GM20000 (cell line): ENCODE measurements around the gene KSR2.

Source experiments
- DNase-seq: peaks from one replicate; pipeline ENCODE4 v3.0.0; 2012; ENCODE audit warnings: low spot score
- CTCF ChIP-seq: IDR thresholded peaks from 2 replicates; pipeline ENCODE4 v1.5.1; 2012; ENCODE audit warnings: mild to moderate bottlenecking, control low read depth; ENCODE audit errors: extremely low read depth, missing control alignments

KSR2 gene

DNA sequence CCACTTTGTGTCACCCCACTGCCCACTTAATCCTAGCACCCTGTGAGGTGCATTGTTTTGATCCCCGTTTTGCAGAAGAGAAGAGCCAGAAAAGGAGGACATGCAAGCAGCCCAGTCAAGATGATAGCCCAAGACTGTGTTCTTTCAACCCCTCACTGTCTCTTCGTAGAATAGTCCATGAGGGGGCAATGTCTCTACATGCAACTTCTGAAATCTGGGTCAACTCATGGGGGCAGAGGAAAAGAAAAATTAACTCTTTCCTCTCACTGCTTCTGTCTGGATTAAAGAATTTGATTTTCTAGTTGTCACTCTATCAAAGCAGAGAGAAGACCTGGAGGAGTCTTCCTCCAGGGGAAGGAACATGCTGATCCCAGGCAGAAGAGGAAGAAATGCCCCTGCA, 377.8 kb downstream of the KSR2 start:
- no peak for TF ChIP-seq CTCF

GRCh38 chr12:117590386-117590785, 378.4 kb downstream of the KSR2 start:
- no peak for DNase-seq
- no peak for TF ChIP-seq CTCF

More for the DNA sequence above, 377.8 kb downstream of the KSR2 start:
- no peak for DNase-seq

GRCh38 chr12:117589021-117589420, 379.8 kb downstream of the KSR2 start:
- no peak for DNase-seq
- TF ChIP-seq CTCF, result no peak

- TF ChIP-seq CTCF, result peak; percentile 81
- peak; percentile 71 for DNase-seq
These were observed 381.0 kb downstream of the KSR2 start for GRCh38 chr12:117587631-117588287.

GRCh38 chr12:117583677-117584225, 385.0 kb downstream of the KSR2 start:
- no peak for TF ChIP-seq CTCF
- no peak for DNase-seq

DNA sequence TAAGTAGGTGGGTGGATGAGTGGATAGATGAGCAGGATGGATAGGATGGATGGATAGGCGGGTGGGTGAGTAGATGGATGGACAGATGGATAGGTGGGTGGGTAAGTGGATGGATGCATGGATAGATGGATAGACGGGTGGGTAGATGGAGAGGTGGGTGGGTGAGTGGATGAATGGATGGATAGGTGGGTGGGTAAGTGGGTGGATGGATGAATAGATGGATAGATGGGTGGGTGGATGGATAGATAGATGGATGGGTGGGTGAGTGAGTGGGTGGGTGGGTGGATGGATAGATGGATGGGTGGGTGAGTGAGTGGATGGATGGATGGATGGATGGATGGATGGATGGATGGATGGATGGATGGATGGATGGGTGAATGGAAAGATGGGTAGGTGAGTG, 385.7 kb downstream of the KSR2 start:
- DNase-seq, result no peak

More for the DNA sequence above, 385.7 kb downstream of the KSR2 start:
- TF ChIP-seq CTCF, result no peak
